Stimulated activated naive CD8-positive, alpha-beta T cell treated with anti-CD3 and anti-CD28 coated beads, Interleukin-15, Interleukin-2, amounts not matched to agents 100 ng/mL and 50 ng/mL, for 24 hours (primary cell): ENCODE results near the gene PCP2.

Experiments used
- H3K27ac Mint-ChIP-seq: one replicate; pipeline ENCODE4 v1.8.0; 2021; ENCODE audit warnings: mild to moderate bottlenecking, mixed read lengths
- H3K27me3 Mint-ChIP-seq: one replicate; pipeline ENCODE4 v1.8.0; 2021; ENCODE audit warnings: mixed read lengths
- H3K36me3 Mint-ChIP-seq: one replicate; pipeline ENCODE4 v1.8.0; 2021; ENCODE audit warnings: low read depth, mixed read lengths
- H3K4me1 Mint-ChIP-seq: one replicate; pipeline ENCODE4 v1.8.0; 2021; ENCODE audit warnings: low read depth, mixed read lengths
- H3K4me3 Mint-ChIP-seq: one replicate; pipeline ENCODE4 v1.8.0; 2021; ENCODE audit warnings: mild to moderate bottlenecking, mixed read lengths
- H3K9me3 Mint-ChIP-seq: one replicate; pipeline ENCODE4 v1.8.0; 2021; ENCODE audit warnings: mixed read lengths

Gene PCP2

DNA sequence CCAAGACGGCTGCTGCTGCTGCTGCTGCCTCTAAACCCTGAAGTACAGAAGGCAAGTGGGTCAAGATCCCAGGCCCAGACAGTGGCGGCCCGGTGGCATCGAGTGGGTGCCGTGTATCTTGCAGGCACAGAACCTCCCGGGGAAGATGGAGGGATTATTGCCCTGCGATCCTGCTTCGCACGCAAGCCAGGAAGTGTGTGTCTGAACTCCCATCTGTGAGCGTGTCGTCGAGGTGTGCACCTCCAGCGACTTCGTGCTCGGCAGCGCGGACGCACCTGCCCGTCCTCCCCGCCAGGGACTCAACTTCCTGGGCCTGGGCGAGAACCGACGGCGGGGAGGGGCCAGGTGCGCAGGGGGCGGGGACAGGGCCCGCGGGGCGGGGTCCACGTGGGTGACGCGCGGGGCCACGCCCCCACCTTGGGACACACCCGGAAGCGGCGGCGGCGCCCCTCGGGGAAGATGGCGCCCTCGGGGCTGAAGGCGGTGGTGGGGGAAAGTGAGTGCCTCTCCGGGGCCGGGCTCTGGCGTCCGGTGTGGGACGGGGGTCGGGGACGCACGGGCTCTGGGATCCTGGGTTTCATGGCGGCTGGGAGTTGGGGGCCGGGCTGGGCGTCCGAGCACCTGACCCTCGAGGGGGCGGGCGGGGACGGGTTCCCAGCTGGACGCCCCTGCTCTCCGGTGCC lies 3.3 kb upstream of the PCP2 start, which contains the start of gene STXBP2:
STXBP2 (plus strand) TSS at position 420 of the 683 bp plus-strand sequence; CDS start at position 460, 40 bp downstream.
- Mint-ChIP-seq H3K4me1 (peaks cover 28% of the 10 kb centered on the region), H3K36me3 (peaks cover 11% of the 10 kb centered on the region), H3K4me3 (peak within 1 kb of the TSS; percentile 82), H3K27me3 (no peaks in the 10 kb centered on the region), H3K27ac (peak within 1 kb of the TSS; percentile 72), H3K9me3 (no peaks in the 10 kb centered on the region)

DNA sequence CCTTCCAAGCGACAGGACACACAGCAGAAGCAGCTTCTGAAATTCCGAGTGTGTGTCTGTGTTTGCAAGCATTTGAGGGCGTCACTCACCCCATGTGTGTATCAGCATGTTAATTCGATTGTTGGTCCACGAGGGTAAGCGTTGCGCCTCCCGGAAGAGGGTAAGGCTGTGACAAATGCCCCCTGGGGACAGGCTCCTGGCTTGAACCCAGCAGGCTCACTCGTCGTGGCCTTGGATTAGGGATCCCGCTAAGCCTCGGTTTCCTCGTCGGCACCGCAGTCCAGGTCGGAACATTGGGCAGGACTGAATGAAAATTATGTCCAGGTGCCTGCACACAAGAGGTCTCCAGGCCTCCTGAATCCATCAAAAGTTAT lies 2.8 kb upstream of the PCP2 start:
- Mint-ChIP-seq H3K9me3 (no peaks in the 10 kb centered on the region), H3K27ac (peak overlapping the region; percentile 72), H3K4me3 (peak overlapping the region; percentile 82), H3K4me1 (peaks cover 28% of the 10 kb centered on the region), H3K36me3 (peaks cover 11% of the 10 kb centered on the region), H3K27me3 (no peaks in the 10 kb centered on the region)

GRCh38 chr19:7635670-7636069 lies 2.2 kb upstream of the PCP2 start:
- H3K36me3 Mint-ChIP-seq, result peaks cover 11% of the 10 kb centered on the region
- H3K27ac Mint-ChIP-seq, result no peak overlapping the region
- H3K27me3 Mint-ChIP-seq, result no peaks in the 10 kb centered on the region
- H3K4me1 Mint-ChIP-seq, result peaks cover 32% of the 10 kb centered on the region
- H3K4me3 Mint-ChIP-seq, result peak overlapping the region; percentile 82
- H3K9me3 Mint-ChIP-seq, result no peaks in the 10 kb centered on the region

DNA sequence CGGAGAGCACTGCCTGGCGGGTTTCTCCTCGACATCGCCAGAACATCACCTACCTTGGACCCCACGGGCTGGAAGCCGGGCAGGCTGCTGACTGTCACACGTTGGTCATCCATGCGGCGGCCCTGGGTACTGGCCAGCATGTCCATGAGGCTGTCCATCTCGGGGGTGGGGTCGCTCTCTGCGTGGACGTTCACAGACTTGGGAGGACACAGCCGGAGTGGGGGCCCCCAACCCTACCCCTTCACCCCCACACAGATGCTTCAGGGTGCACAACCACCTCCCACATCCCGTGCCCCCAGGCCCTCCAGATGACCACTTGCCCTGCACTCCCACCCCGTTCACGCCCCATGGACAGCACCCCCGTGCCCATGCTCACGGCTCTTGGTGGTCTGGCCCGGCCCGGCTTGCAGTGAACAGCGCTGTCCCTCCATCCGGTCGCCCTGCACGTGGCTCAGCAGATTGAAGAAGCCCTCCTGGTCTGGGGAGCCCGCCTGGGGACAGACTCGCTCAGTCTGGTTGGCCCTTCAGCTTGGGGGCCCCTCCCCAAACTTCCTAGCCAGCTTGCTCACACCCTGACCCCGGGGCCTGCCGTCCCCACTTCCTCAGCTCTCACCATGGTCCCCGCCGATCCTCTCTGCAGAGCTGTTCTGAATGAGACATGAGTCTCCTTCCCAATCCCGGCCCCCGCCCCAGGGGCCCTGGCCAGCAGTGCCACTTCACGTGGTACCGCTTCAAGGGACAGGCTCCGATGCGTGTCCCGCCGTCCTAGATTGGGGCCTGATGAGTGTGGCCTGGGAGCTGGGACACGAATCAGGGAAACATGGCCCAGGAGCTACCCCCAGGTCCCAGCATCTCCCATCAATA lies 947 bp downstream of the PCP2 start:
- Mint-ChIP-seq H3K27ac (no peak overlapping the region), H3K27me3 (no peaks in the 10 kb centered on the region), H3K4me3 (no peak overlapping the region), H3K36me3 (peaks cover 9% of the 10 kb centered on the region), H3K9me3 (no peaks in the 10 kb centered on the region), H3K4me1 (peaks cover 50% of the 10 kb centered on the region)

- peaks cover 9% of the 10 kb centered on the region for H3K36me3 Mint-ChIP-seq
- H3K27ac Mint-ChIP-seq, result no peak overlapping the region
- no peaks in the 10 kb centered on the region for H3K27me3 Mint-ChIP-seq
- H3K4me3 Mint-ChIP-seq, result no peak overlapping the region
- H3K9me3 Mint-ChIP-seq, result no peaks in the 10 kb centered on the region
- H3K4me1 Mint-ChIP-seq, result peaks cover 48% of the 10 kb centered on the region
Observed at GRCh38 chr19:7631577-7631976, 1.9 kb downstream of the PCP2 start.

- peaks cover 13% of the 10 kb centered on the region for H3K36me3 Mint-ChIP-seq
- H3K4me1 Mint-ChIP-seq, result peaks cover 36% of the 10 kb centered on the region
- peak within 1 kb of the TSS; percentile 99 for H3K27ac Mint-ChIP-seq
- H3K4me3 Mint-ChIP-seq, result peak within 1 kb of the TSS; percentile 98
- H3K9me3 Mint-ChIP-seq, result no peaks in the 10 kb centered on the region
- H3K27me3 Mint-ChIP-seq, result no peaks in the 10 kb centered on the region
Observed at GRCh38 chr19:7629347-7630054, 4.0 kb downstream of the PCP2 start, which contains the start of the genes PET100 and XAB2. Gene PET100, plus strand, starts transcription at chr19:7629793. Its CDS starts 41 bp downstream, at chr19:7629834. Gene XAB2, minus strand, starts transcription at chr19:7629545. Its CDS starts 18 bp downstream, at chr19:7629527.

DNA sequence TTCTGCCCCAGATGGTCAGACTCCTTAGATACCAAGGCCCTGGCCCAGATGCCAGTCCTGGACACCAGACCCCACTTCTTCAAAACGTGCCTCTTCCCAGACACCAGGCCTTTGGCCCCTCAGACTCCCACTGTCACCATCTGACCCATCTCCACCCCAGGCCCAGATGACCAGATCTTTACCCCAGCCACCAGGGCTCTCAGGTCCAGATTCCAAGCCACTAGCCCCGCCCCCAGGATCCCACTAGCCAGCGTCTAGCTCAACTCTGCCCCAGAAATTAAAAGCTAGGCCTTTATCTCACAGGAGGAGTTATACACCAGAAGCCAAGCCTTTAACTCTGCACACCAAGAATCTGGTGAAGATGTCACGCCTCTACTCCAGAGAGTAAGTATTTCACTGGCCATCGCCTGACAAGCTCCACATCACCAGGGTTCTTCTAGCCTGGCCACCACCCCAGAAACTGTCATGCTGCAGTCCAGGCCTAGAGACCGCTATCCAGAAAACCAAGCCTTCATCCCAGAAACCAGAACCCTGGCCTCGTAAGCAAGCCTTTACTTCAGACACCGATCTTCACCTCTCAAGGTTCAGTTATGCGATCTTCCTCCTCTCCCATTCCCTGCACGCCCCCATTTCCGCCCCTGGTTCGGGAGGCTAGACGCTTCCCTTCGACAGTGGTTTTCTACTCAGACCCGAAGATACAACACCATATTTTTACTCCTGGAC lies 4.8 kb downstream of the PCP2 start:
- H3K4me3 Mint-ChIP-seq, result peak overlapping the region; percentile 98

DNA sequence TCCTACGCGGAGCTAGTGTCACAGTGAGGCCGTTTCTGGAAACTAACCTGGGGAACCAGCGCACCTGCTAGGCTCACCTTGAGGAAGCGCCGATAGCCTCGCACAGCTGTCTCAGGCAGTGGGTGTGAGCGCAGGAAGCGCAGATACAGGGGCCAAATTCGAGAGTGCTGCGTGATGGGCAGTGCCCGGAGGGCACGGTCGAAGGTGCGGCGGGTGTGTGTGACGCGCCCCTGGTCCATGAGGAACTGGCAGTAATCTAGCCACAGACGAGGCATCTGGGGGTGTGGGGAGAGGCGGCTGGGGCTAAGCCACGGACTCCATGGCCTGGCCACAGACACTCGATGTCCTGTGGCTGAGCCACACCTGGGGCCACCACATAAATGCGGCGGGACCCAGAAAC lies 6.4 kb downstream of the PCP2 start:
- peaks cover 36% of the 10 kb centered on the region for H3K4me1 Mint-ChIP-seq
- peaks cover 21% of the 10 kb centered on the region for H3K36me3 Mint-ChIP-seq
- H3K27ac Mint-ChIP-seq, result no peak overlapping the region
- no peak overlapping the region for H3K4me3 Mint-ChIP-seq
- no peaks in the 10 kb centered on the region for H3K9me3 Mint-ChIP-seq
- no peaks in the 10 kb centered on the region for H3K27me3 Mint-ChIP-seq

More for the DNA sequence above, 4.8 kb downstream of the PCP2 start:
- peak overlapping the region; percentile 99 for H3K27ac Mint-ChIP-seq
- H3K4me1 Mint-ChIP-seq, result peaks cover 36% of the 10 kb centered on the region
- H3K9me3 Mint-ChIP-seq, result no peaks in the 10 kb centered on the region
- H3K27me3 Mint-ChIP-seq, result no peaks in the 10 kb centered on the region
- H3K36me3 Mint-ChIP-seq, result peaks cover 13% of the 10 kb centered on the region

- no peaks in the 10 kb centered on the region for H3K27me3 Mint-ChIP-seq
- H3K9me3 Mint-ChIP-seq, result no peaks in the 10 kb centered on the region
- peaks cover 34% of the 10 kb centered on the region for H3K4me1 Mint-ChIP-seq
- no peak overlapping the region for H3K27ac Mint-ChIP-seq
- H3K4me3 Mint-ChIP-seq, result no peak overlapping the region
- H3K36me3 Mint-ChIP-seq, result peaks cover 31% of the 10 kb centered on the region
Observed at GRCh38 chr19:7625763-7626372, 7.7 kb downstream of the PCP2 start.

- peaks cover 24% of the 10 kb centered on the region for H3K4me1 Mint-ChIP-seq
- no peaks in the 10 kb centered on the region for H3K9me3 Mint-ChIP-seq
- no peak overlapping the region for H3K4me3 Mint-ChIP-seq
- H3K27me3 Mint-ChIP-seq, result no peaks in the 10 kb centered on the region
- peaks cover 31% of the 10 kb centered on the region for H3K36me3 Mint-ChIP-seq
- no peak overlapping the region for H3K27ac Mint-ChIP-seq
Observed at GRCh38 chr19:7624810-7625209, 8.7 kb downstream of the PCP2 start.

GRCh38 chr19:7623725-7624603 lies 9.6 kb downstream of the PCP2 start:
- Mint-ChIP-seq H3K4me3 (no peak overlapping the region), H3K4me1 (peaks cover 15% of the 10 kb centered on the region), H3K27ac (no peak overlapping the region), H3K27me3 (no peaks in the 10 kb centered on the region), H3K9me3 (no peaks in the 10 kb centered on the region), H3K36me3 (peaks cover 22% of the 10 kb centered on the region)

DNA sequence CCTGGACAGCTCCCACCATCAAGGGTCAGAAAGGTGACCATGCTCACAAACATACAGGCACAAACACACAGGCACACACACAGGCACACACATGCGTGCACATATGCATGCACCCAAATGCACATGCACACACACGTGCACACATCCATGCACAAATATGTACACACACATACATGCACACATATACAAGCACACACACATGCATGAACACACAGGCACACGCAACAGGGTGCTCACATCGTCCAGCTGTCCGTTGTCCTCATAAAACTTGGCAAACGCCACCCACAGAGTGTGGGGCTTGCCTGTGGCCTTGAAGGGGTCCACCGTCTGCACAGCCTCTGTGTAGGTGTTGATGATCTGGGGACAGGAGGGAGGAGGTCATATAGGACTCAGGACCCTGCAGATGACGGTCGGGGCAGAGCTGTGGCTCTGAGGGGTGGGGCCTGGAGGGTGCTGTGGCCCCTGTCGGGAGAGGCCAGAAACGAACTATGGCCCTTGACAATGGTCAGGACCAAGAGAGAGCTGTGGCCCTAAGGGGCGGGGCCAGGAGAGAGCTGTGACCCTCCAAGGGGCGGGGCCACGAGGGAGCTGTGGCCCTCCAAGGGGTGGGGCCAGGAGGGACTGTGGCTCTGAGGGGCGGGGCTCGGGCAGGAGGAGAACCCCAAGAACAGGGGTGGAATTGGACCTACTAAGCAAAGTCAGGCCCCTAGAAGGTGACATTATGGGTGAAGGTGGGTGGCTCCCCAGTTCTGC lies 10.4 kb downstream of the PCP2 start:
- H3K4me3 Mint-ChIP-seq, result no peak overlapping the region
- H3K4me1 Mint-ChIP-seq, result peaks cover 7% of the 10 kb centered on the region
- H3K27ac Mint-ChIP-seq, result no peak overlapping the region
- no peaks in the 10 kb centered on the region for H3K27me3 Mint-ChIP-seq
- peaks cover 30% of the 10 kb centered on the region for H3K36me3 Mint-ChIP-seq
- no peaks in the 10 kb centered on the region for H3K9me3 Mint-ChIP-seq
